ENCODE data around the gene ATP2A3.

ATP2A3 gene

GRCh38 chr17:3983606-3984484 lies 19.6 kb upstream of the ATP2A3 start:
- Mint-ChIP-seq H3K27ac (no peak overlapping the region), H3K4me3 (no peak overlapping the region), H3K4me1 (peaks cover 27% of the 10 kb centered on the region), H3K27me3 (peaks cover 19% of the 10 kb centered on the region), H3K9me3 (no peaks in the 10 kb centered on the region), H3K36me3 (no peaks in the 10 kb centered on the region)
- no peak for ATAC-seq

GRCh38 chr17:3982541-3983017 lies 18.3 kb upstream of the ATP2A3 start:
- H3K27ac Mint-ChIP-seq = no peak overlapping the region
- H3K4me1 Mint-ChIP-seq = peaks cover 27% of the 10 kb centered on the region
- H3K9me3 Mint-ChIP-seq = no peaks in the 10 kb centered on the region
- H3K4me3 Mint-ChIP-seq = no peak overlapping the region
- peaks cover 19% of the 10 kb centered on the region for H3K27me3 Mint-ChIP-seq
- H3K36me3 Mint-ChIP-seq = no peaks in the 10 kb centered on the region
- ATAC-seq = no peak

GRCh38 chr17:3982113-3982512 lies 17.9 kb upstream of the ATP2A3 start:
- Mint-ChIP-seq H3K27me3 (peaks cover 16% of the 10 kb centered on the region), H3K27ac (no peak overlapping the region), H3K4me3 (no peak overlapping the region), H3K4me1 (peaks cover 24% of the 10 kb centered on the region), H3K9me3 (no peaks in the 10 kb centered on the region), H3K36me3 (no peaks in the 10 kb centered on the region)
- ATAC-seq = no peak

GRCh38 chr17:3981455-3981854 lies 17.2 kb upstream of the ATP2A3 start:
- ATAC-seq = no peak
- H3K27me3 Mint-ChIP-seq = peaks cover 10% of the 10 kb centered on the region
- H3K27ac Mint-ChIP-seq = no peak overlapping the region

GRCh38 chr17:3980381-3981014 lies 16.3 kb upstream of the ATP2A3 start:
- Mint-ChIP-seq H3K36me3 (no peaks in the 10 kb centered on the region), H3K4me3 (no peak overlapping the region), H3K9me3 (no peaks in the 10 kb centered on the region), H3K4me1 (peaks cover 7% of the 10 kb centered on the region), H3K27ac (no peak overlapping the region), H3K27me3 (peaks cover under 1% of the 10 kb centered on the region)
- no peak for ATAC-seq

More at GRCh38 chr17:3981455-3981854, 17.2 kb upstream of the ATP2A3 start:
- no peaks in the 10 kb centered on the region for H3K36me3 Mint-ChIP-seq
- no peaks in the 10 kb centered on the region for H3K9me3 Mint-ChIP-seq
- peaks cover 17% of the 10 kb centered on the region for H3K4me1 Mint-ChIP-seq
- no peak overlapping the region for H3K4me3 Mint-ChIP-seq

GRCh38 chr17:3979290-3979611 lies 15.0 kb upstream of the ATP2A3 start:
- Mint-ChIP-seq H3K27ac (no peak overlapping the region), H3K9me3 (peaks cover 6% of the 10 kb centered on the region), H3K4me1 (peaks cover 14% of the 10 kb centered on the region), H3K36me3 (no peaks in the 10 kb centered on the region), H3K27me3 (no peaks in the 10 kb centered on the region), H3K4me3 (no peak overlapping the region)
- no peak for ATAC-seq

- no peak for ATAC-seq
- H3K27ac Mint-ChIP-seq = no peak overlapping the region
- no peak overlapping the region for H3K4me3 Mint-ChIP-seq
- no peaks in the 10 kb centered on the region for H3K36me3 Mint-ChIP-seq
- H3K9me3 Mint-ChIP-seq = peaks cover 6% of the 10 kb centered on the region
- H3K4me1 Mint-ChIP-seq = peaks cover 16% of the 10 kb centered on the region
- no peaks in the 10 kb centered on the region for H3K27me3 Mint-ChIP-seq
Observed at GRCh38 chr17:3978421-3979289, 14.4 kb upstream of the ATP2A3 start.

DNA sequence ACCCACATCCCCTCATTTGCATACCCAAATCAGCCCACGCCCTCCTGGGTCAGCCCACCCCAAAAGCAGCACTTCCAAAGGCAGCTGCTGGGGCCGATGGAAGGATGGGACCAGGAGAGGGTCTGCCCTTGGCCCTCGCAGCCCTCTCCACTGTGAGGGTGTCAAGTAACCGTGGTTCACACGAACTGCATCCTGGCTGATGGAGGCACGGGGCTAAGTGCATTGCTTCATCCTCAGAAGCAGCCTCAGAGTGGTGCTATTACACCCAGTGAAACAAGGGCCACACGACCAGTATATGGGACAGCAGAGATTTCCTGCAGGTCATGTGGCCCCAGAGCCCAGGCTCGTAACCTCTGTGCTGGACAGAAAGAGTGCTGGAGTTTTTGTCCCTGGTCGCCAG lies 13.2 kb upstream of the ATP2A3 start:
- H3K27ac Mint-ChIP-seq = no peak overlapping the region
- peaks cover 26% of the 10 kb centered on the region for H3K4me1 Mint-ChIP-seq
- H3K36me3 Mint-ChIP-seq = no peaks in the 10 kb centered on the region
- no peak for ATAC-seq
- peaks cover 6% of the 10 kb centered on the region for H3K9me3 Mint-ChIP-seq
- no peak overlapping the region for H3K4me3 Mint-ChIP-seq
- no peaks in the 10 kb centered on the region for H3K27me3 Mint-ChIP-seq

DNA sequence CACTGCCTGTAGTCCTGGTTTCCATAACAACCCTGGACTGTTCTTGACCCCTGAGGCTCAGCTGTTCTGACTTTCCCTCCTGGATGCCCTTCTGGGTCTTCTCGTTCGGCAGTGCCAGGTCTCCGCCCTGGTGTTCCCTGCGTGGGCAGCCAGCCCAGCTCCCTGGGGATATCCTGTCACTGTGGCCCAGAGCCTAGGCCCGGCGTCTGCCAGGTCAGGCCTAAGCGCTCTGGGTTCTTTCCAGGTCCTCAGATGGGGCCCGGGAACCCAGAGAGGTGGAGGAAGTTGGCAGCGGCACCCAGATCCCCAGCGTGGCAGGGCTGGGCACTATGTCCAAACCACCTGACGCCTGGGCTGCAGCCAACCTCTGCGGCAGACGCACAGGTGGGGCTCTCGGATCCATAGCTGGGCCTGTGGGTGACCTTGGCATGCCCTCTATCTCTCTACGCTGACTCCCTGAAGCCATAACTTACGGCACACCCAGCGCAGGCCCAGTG lies 12.5 kb upstream of the ATP2A3 start:
- Mint-ChIP-seq H3K9me3 (peaks cover 6% of the 10 kb centered on the region), H3K27me3 (no peaks in the 10 kb centered on the region), H3K36me3 (no peaks in the 10 kb centered on the region), H3K4me1 (peaks cover 32% of the 10 kb centered on the region), H3K4me3 (no peak overlapping the region), H3K27ac (no peak overlapping the region)
- ATAC-seq = no peak

DNA sequence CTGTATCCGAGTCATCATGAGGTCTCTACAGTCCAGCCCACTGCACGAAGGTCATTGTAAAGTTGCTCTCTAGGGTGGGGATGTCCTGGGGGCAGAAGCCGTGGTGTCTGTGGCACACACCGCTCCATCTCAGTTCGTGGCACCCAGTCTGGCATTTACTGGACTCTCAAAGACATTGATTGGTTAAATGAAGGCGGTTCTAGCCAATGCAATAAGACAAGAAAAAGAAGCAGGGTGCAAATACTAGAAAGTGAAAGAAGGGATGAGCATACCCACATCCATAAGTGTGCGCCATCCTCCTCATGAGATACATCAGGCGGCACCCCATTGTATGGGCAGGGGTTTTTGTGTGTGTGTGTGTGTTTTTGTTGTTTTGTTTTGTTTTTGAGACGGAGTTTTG lies 10.7 kb upstream of the ATP2A3 start:
- H3K27me3 Mint-ChIP-seq = no peaks in the 10 kb centered on the region
- ATAC-seq = no peak
- peaks cover 6% of the 10 kb centered on the region for H3K9me3 Mint-ChIP-seq
- H3K36me3 Mint-ChIP-seq = no peaks in the 10 kb centered on the region
- no peak overlapping the region for H3K4me3 Mint-ChIP-seq
- no peak overlapping the region for H3K27ac Mint-ChIP-seq
- H3K4me1 Mint-ChIP-seq = peaks cover 43% of the 10 kb centered on the region

GRCh38 chr17:3974138-3974687 lies 10.0 kb upstream of the ATP2A3 start:
- Mint-ChIP-seq H3K27ac (no peak overlapping the region), H3K4me1 (peaks cover 44% of the 10 kb centered on the region), H3K9me3 (peaks cover 6% of the 10 kb centered on the region), H3K36me3 (no peaks in the 10 kb centered on the region), H3K27me3 (no peaks in the 10 kb centered on the region), H3K4me3 (no peak overlapping the region)
- no peak for ATAC-seq

DNA sequence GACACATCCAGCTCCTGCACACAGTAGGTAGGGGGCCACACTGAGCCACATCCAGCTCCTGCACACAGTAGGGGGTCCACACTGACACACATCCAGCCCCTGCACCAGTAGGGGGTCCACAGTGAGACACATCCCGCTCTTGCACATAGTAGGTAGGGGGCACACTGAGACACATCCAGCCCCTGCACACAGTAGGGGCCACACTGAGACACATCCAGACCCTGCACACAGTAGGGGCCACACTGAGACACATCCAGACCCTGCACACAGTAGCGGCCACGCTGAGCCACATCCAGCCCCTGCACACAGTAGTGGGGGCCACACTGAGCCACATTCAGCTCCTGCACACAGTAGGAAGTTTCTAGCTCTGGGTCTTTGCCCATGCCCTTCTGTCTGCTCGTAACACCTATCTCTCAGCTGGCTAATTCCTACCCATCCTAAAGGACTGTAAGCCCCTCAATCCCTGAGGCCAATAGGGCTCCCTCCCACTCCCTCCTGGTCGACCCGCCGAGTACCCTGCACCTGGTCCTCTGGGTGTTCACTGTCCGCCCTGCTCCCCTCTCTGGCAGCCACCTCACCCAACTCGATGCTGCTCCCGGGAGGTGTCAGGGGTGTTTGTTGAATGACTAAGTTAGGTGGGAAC lies 9.4 kb upstream of the ATP2A3 start:
- ATAC-seq = no peak
- H3K36me3 Mint-ChIP-seq = no peaks in the 10 kb centered on the region
- peaks cover 6% of the 10 kb centered on the region for H3K9me3 Mint-ChIP-seq
- no peak overlapping the region for H3K27ac Mint-ChIP-seq
- peaks cover 50% of the 10 kb centered on the region for H3K4me1 Mint-ChIP-seq
- H3K4me3 Mint-ChIP-seq = no peak overlapping the region
- H3K27me3 Mint-ChIP-seq = no peaks in the 10 kb centered on the region

- ATAC-seq = peak; percentile 3
- Mint-ChIP-seq H3K36me3 (no peaks in the 10 kb centered on the region), H3K4me1 (peaks cover 56% of the 10 kb centered on the region), H3K9me3 (peaks cover 6% of the 10 kb centered on the region), H3K27ac (peak overlapping the region; percentile 70), H3K4me3 (peak overlapping the region; percentile 57), H3K27me3 (no peaks in the 10 kb centered on the region)
Observed at GRCh38 chr17:3972931-3973330, 8.7 kb upstream of the ATP2A3 start.

DNA sequence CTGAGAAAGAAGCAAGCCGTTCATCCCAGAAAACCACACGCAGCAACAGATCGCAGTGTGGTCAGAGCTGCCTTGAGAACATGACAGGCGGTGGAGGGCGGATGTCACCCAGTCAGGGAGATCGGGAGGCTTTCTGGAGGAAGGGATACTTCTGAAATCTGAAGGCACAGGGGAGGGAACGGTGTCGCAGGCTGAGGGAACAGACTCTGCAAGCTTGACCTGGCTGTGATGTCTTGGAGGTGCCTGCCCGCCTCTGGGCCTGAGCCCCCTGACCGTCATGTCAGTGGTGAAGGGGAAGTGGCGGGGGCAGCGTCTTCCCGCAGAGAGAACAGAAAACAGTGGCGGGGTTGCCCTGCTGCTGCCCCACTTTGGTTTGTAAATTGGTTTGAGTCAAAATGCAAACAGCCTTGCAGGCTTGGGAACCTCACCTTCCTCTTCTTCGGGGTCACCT lies 8.1 kb upstream of the ATP2A3 start:
- Mint-ChIP-seq H3K36me3 (no peaks in the 10 kb centered on the region), H3K4me1 (peaks cover 63% of the 10 kb centered on the region), H3K9me3 (peaks cover 6% of the 10 kb centered on the region)

More for the DNA sequence above, 8.1 kb upstream of the ATP2A3 start:
- peak overlapping the region; percentile 70 for H3K27ac Mint-ChIP-seq
- H3K27me3 Mint-ChIP-seq = no peaks in the 10 kb centered on the region
- peak overlapping the region; percentile 57 for H3K4me3 Mint-ChIP-seq
- peak; percentile 80 for ATAC-seq
